GM18951 (cell line): ENCODE results near the gene C9orf153.

Experiments
- POLR2A ChIP-seq: IDR thresholded peaks from 4 replicates; pipeline ENCODE4 v1.6.1; 2011; ENCODE audit warnings: mild to moderate bottlenecking; ENCODE audit not compliant: insufficient read length, insufficient read depth; ENCODE audit errors: extremely low read depth
- in situ Hi-C: fragments of 300-500 bp; cut with MboI; formaldehyde crosslinking; loops from one replicate; pipeline ENCODE4 v1.12.0; 2022; ENCODE audit warnings: low sequenced_read_pairs, mixed read lengths, inconsistent platforms; ENCODE audit not compliant: unreplicated experiment

Gene C9orf153

GRCh38 chr9:86175743-86176456 is 83.6 kb downstream of the C9orf153 start:
- TF ChIP-seq POLR2A: no peak
- in situ Hi-C loops: no loop called here

GRCh38 chr9:86175223-86175622 is 84.2 kb downstream of the C9orf153 start:
- in situ Hi-C loops: no loop called here
- TF ChIP-seq POLR2A: no peak
